Measurements from ENCODE around the gene C7orf57. TPM values are rescaled to one million over a fixed set of nuclear protein-coding genes. Genes with fewer than 3 reads are reported as not detected.

The C7orf57 gene
- total RNA-seq, 1 donor from 2014 or later = not detected

DNA sequence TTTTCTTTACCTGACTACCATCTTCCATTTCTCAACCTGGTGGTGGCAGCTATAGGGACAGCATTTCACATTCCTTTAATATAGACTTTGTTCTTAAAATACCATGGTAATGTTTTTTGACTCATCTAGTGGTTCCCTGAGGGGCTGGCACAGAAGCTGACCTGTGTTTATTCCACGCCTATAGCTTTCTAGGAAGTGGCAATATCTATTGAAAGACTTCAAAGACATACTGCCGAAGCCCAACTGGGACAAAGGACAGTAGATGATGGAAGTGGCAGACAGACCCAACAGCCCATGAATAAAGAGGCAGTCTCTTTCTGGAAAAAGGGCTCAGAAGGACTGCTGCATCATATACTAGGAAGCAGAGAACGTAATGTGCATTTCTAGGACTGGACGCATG lies 17.7 kb upstream of the C7orf57 start:
- no peaks in the 10 kb centered on the region for H3K36me3 ChIP-seq
- H3K27ac ChIP-seq = no peak overlapping the region
- no peak for DNase-seq (ENCODE audit: low spot score in 2 of 2)
- no peaks in the 10 kb centered on the region for H3K4me1 ChIP-seq
- no peak overlapping the region for H3K4me3 ChIP-seq
- no peaks in the 10 kb centered on the region for H3K27me3 ChIP-seq
- TF ChIP-seq, protein P1, sequence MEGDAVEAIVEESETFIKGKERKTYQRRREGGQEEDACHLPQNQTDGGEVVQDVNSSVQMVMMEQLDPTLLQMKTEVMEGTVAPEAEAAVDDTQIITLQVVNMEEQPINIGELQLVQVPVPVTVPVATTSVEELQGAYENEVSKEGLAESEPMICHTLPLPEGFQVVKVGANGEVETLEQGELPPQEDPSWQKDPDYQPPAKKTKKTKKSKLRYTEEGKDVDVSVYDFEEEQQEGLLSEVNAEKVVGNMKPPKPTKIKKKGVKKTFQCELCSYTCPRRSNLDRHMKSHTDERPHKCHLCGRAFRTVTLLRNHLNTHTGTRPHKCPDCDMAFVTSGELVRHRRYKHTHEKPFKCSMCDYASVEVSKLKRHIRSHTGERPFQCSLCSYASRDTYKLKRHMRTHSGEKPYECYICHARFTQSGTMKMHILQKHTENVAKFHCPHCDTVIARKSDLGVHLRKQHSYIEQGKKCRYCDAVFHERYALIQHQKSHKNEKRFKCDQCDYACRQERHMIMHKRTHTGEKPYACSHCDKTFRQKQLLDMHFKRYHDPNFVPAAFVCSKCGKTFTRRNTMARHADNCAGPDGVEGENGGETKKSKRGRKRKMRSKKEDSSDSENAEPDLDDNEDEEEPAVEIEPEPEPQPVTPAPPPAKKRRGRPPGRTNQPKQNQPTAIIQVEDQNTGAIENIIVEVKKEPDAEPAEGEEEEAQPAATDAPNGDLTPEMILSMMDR (IDR thresholded peaks at IDR 0.05) = no peak
- peaks cover 0 to 3% of the 10 kb centered on the region in 2 donors for H3K9me3 ChIP-seq
- intact Hi-C loops (cut with DNase I) = no loop called here

DNA sequence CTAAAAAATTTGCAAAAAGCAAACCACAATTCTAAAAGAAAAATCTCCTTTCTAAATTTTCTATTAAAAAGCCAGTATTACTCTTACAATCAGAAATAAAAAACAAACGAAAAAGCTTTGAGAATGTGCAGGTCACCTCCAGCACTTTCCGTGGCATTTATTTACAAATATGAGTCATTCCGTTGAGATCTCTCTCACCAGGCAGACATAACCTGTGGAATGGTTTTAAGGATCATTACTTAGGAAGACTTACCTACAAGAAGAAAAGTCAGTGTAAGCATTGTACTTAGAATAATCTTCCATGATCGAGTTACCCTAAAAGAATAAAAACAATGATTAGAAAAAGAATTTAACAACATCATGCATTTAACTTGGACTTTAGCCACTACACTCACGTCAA lies 9.7 kb upstream of the C7orf57 start:
- H3K27ac ChIP-seq = no peak overlapping the region
- no peak for DNase-seq (ENCODE audit: low spot score in 2 of 2)
- no peaks in the 10 kb centered on the region for H3K36me3 ChIP-seq
- intact Hi-C loops (cut with DNase I) = no loop called here
- H3K27me3 ChIP-seq = no peaks in the 10 kb centered on the region
- H3K4me3 ChIP-seq = no peak overlapping the region
- no peaks in the 10 kb centered on the region for H3K4me1 ChIP-seq
- TF ChIP-seq, protein P1 (IDR thresholded peaks at IDR 0.05) = no peak
- H3K9me3 ChIP-seq = peaks cover 4 to 6% of the 10 kb centered on the region in 2 donors

DNA sequence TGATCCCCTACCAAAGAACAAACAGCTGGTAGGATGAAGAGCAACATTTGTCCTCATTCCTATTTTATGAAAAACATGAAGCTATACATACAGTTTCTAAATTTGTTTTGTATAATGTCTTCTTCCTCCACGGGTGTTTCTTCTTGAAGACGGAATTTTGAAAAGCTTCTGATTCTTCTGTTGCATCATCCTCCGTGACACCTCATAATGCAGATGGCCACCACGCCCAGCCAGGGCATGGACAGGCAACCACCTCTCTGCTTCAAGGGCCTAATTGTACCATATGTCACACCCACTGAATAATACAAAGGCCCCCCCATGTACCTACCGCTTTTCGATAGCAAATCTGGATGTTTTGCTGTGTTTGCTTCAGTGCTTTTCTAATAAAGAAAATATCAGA lies 6.4 kb upstream of the C7orf57 start, which contains the start of gene SUN3:
Gene SUN3 (minus strand): TSS at position 170 of the 400 bp plus-strand sequence. CDS start 169 bp downstream, at position 1.
- H3K9me3 ChIP-seq = no peaks in the 10 kb centered on the region
- TF ChIP-seq, protein P1 (IDR thresholded peaks at IDR 0.05) = no peak
- H3K36me3 ChIP-seq = no peaks in the 10 kb centered on the region
- no peaks in the 10 kb centered on the region for H3K4me1 ChIP-seq
- H3K27ac ChIP-seq = no peak within 1 kb of the TSS
- no peak within 1 kb of the TSS for H3K4me3 ChIP-seq
- H3K27me3 ChIP-seq = no peaks in the 10 kb centered on the region
- no peak for DNase-seq (ENCODE audit: low spot score in 2 of 2)
- intact Hi-C loops (cut with DNase I) = no loop called here

DNA sequence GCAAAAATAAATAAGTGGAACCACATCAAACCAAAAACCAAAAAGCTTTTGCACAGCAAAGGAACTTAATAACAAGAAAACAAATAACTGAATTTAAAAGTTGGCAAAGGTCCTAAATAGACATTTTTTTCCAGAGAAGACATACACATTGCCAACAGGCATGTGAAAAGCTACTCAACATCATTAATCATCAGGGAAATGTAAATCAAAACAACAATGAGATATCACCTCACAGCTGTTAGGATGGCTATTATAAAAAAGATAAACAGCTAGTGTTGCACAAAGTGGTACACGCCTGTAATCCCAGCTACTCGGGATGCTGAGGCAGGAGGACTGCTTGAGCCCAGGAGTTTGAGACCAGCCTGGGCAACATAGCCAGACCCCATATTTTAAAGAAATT lies 4.2 kb upstream of the C7orf57 start:
- H3K4me3 ChIP-seq = no peak overlapping the region
- H3K36me3 ChIP-seq = no peaks in the 10 kb centered on the region
- H3K27me3 ChIP-seq = no peaks in the 10 kb centered on the region
- TF ChIP-seq, protein P1 (IDR thresholded peaks at IDR 0.05) = no peak
- H3K4me1 ChIP-seq = peaks cover 0 to 7% of the 10 kb centered on the region in 2 donors
- no peaks in the 10 kb centered on the region for H3K9me3 ChIP-seq
- H3K27ac ChIP-seq = no peak overlapping the region
- no peak for DNase-seq (ENCODE audit: low spot score in 2 of 2)
- intact Hi-C loops (cut with DNase I) = no loop called here

DNA sequence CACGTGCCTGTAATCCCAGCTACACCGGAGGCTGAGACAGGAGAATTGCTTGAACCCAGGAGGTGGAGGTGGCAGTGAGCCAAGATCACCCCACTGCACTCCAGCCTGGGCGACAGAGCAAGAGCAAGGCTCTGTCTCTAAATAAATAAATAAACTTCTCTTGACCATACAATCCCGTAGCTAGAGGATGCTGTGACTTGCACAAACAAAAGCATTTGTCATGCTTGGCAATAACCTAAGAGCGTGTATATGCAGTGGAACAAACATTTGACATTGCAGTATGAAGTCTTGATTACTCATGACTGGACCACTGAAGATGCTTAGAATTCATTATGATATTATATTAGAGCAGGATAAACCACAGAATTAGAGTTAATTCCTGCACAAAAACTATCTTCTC lies 1.4 kb upstream of the C7orf57 start:
- H3K27ac ChIP-seq = no peak overlapping the region
- H3K27me3 ChIP-seq = no peaks in the 10 kb centered on the region
- DNase-seq (ENCODE audit: low spot score in 2 of 2) = no peak
- TF ChIP-seq, protein P1 (IDR thresholded peaks at IDR 0.05) = no peak
- H3K4me1 ChIP-seq = peaks cover 0 to 8% of the 10 kb centered on the region in 2 donors
- H3K9me3 ChIP-seq = no peaks in the 10 kb centered on the region
- H3K4me3 ChIP-seq = no peak overlapping the region
- intact Hi-C loops (cut with DNase I) = loop anchor here (2.0 kb wide), 1 partner anchor 55 kb away; the partner anchor contains the start of gene UPP1
- no peaks in the 10 kb centered on the region for H3K36me3 ChIP-seq

Data from ascending aorta (tissue), 2 donors.